K562 (cell line): Measurements from ENCODE around the gene IQCN.

ENCODE experiments used
- BRF1 ChIP-seq: IDR thresholded peaks from 3 replicates; pipeline ENCODE4 v1.6.1; 2011; ENCODE audit warnings: borderline replicate concordance, mild to moderate bottlenecking; ENCODE audit not compliant: insufficient read length; ENCODE audit errors: extremely low read depth
- EGR1 ChIP-seq: fragments of 450-650 bp; conservative IDR thresholded peaks from 2 replicates; pipeline ENCODE4 v1.6.1; 2017; ENCODE audit warnings: mild to moderate bottlenecking
- GATAD2A ChIP-seq: fragments of 450-650 bp; IDR thresholded peaks from 2 replicates; pipeline ENCODE4 v1.6.1; 2017
- RNF2 ChIP-seq: sonication (generic); IDR thresholded peaks from 2 replicates; pipeline ENCODE4 v1.6.1; 2016
- SMARCB1 ChIP-seq: IDR thresholded peaks from 2 replicates; pipeline ENCODE4 v1.6.1; 2011; ENCODE audit warnings: improper control_type of control experiment, low read depth; ENCODE audit not compliant: insufficient read length
- TOE1 ChIP-seq, 2 experiments: fragments of 450-650 bp in 1 of 2; sonication (generic) in 1 of 2; formaldehyde crosslinking in 1 of 2; IDR thresholded peaks; 2 replicates each; pipeline versions ENCODE4 v1.7.1 to v1.8.0; 2016 to 2022; ENCODE audit warnings: borderline replicate concordance in 2 of 2, mild to moderate bottlenecking in 2 of 2, antibody characterized with exemption in 1 of 2, inconsistent platforms in 1 of 2, low read depth in 1 of 2, missing genetic modification reagents in 1 of 2, moderate library complexity in 1 of 2
- YY1 ChIP-seq, 3 experiments: IDR thresholded peaks; 2 replicates each; pipeline ENCODE4 v1.6.1; 2011; ENCODE audit warnings: low read length in 2 of 3, mild to moderate bottlenecking in 2 of 3, moderate library complexity in 2 of 3, borderline replicate concordance in 1 of 3, control low read depth in 1 of 3, low read depth in 1 of 3; ENCODE audit not compliant: insufficient read depth in 3 of 3, insufficient replicate concordance in 2 of 3, control insufficient read depth in 1 of 3, insufficient read length in 1 of 3; ENCODE audit errors: extremely low read depth in 1 of 3
- ZNF143 ChIP-seq: sonication (generic); formaldehyde crosslinking; IDR thresholded peaks from 2 replicates; pipeline ENCODE4 v1.9.0; 2022; ENCODE audit warnings: mild to moderate bottlenecking, missing genetic modification reagents
- TF ChIP-seq, protein P1 (sequence below): sonication (generic); formaldehyde crosslinking; IDR thresholded peaks from 2 replicates; pipeline ENCODE4 v1.8.1; 2023; ENCODE audit warnings: mild to moderate bottlenecking, missing genetic modification reagents
- TF ChIP-seq, protein P2 (sequence below), 3 experiments: IDR thresholded peaks in 2 of 3; conservative IDR thresholded peaks in 1 of 3; 2 replicates each; pipeline ENCODE4 v1.5.1; 2011 to 2012; ENCODE audit warnings: low read length in 3 of 3, mild to moderate bottlenecking in 3 of 3, control low read depth in 2 of 3, improper control_type of control experiment in 1 of 3, inconsistent platforms in 1 of 3, low read depth in 1 of 3, mixed read lengths in 1 of 3, moderate library complexity in 1 of 3; ENCODE audit not compliant: insufficient read depth in 2 of 3
- TF ChIP-seq, protein P3 (sequence below): sonication (generic); formaldehyde crosslinking; IDR thresholded peaks from 2 replicates; pipeline ENCODE4 v1.5.0; 2020; ENCODE audit warnings: missing genetic modification reagents
- TF ChIP-seq, protein P4 (sequence below): sonication (generic); formaldehyde crosslinking; IDR thresholded peaks from 2 replicates; pipeline ENCODE4 v1.9.0; 2022; ENCODE audit warnings: mild to moderate bottlenecking, missing genetic modification reagents

DNA sequence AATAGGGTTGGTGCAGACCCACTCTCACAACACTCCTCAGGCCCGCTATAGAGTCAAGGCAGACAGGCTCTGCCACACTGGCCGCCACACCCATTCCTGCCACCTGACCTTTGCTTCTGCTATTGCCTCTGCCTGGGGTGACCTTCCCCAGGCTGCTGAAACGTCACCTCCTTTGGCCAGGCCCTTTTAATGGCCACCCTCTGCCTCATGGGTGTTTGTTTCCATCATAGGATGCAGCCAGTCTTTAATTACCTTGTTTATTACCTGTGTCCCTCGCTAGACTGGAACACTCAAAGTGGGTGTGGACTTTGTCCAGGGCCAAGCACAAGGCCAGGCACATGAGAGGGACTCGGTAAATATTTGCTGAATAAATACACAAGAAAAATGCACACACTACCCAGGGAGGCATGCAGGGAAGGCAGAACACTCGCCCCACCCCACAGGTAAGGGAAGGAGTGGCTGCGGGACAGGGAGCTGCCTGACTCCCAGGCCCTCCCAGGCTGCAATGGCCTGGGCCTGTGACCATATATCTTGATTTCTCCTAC, 45.4 kb upstream of the IQCN start:
- TF ChIP-seq, protein P1, sequence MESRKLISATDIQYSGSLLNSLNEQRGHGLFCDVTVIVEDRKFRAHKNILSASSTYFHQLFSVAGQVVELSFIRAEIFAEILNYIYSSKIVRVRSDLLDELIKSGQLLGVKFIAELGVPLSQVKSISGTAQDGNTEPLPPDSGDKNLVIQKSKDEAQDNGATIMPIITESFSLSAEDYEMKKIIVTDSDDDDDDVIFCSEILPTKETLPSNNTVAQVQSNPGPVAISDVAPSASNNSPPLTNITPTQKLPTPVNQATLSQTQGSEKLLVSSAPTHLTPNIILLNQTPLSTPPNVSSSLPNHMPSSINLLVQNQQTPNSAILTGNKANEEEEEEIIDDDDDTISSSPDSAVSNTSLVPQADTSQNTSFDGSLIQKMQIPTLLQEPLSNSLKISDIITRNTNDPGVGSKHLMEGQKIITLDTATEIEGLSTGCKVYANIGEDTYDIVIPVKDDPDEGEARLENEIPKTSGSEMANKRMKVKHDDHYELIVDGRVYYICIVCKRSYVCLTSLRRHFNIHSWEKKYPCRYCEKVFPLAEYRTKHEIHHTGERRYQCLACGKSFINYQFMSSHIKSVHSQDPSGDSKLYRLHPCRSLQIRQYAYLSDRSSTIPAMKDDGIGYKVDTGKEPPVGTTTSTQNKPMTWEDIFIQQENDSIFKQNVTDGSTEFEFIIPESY (CRISPR knock-in tag): peak; percentile 66; the same call in 1 of the 2 replicates
- TF ChIP-seq, protein P2, sequence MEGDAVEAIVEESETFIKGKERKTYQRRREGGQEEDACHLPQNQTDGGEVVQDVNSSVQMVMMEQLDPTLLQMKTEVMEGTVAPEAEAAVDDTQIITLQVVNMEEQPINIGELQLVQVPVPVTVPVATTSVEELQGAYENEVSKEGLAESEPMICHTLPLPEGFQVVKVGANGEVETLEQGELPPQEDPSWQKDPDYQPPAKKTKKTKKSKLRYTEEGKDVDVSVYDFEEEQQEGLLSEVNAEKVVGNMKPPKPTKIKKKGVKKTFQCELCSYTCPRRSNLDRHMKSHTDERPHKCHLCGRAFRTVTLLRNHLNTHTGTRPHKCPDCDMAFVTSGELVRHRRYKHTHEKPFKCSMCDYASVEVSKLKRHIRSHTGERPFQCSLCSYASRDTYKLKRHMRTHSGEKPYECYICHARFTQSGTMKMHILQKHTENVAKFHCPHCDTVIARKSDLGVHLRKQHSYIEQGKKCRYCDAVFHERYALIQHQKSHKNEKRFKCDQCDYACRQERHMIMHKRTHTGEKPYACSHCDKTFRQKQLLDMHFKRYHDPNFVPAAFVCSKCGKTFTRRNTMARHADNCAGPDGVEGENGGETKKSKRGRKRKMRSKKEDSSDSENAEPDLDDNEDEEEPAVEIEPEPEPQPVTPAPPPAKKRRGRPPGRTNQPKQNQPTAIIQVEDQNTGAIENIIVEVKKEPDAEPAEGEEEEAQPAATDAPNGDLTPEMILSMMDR (IDR thresholded peaks at IDR 0.05 in 2 of 3, conservative IDR thresholded peaks at IDR 0.05 in 1 of 3; ENCODE audit: insufficient read depth in 2 of 3, low read depth in 1 of 3, low read length in 3 of 3): no peak
- TF ChIP-seq YY1 (IDR thresholded peaks at IDR 0.05; ENCODE audit: borderline replicate concordance in 1 of 3, control insufficient read depth in 1 of 3, extremely low read depth in 1 of 3, insufficient read depth in 3 of 3, insufficient read length in 1 of 3, insufficient replicate concordance in 2 of 3, low read depth in 1 of 3, low read length in 2 of 3) (peak in 1 of 3 experiments; percentile 27), GATAD2A (no peak), SMARCB1 (no peak), TOE1 (IDR thresholded peaks at IDR 0.05; ENCODE audit: borderline replicate concordance) (no peak), TOE1 (CRISPR knock-in tag; IDR thresholded peaks at IDR 0.05; ENCODE audit: borderline replicate concordance, low read depth) (no peak), EGR1 (no peak), RNF2 (no peak), ZNF143 (CRISPR knock-in tag) (no peak), BRF1 (no peak)
- TF ChIP-seq, protein P3, sequence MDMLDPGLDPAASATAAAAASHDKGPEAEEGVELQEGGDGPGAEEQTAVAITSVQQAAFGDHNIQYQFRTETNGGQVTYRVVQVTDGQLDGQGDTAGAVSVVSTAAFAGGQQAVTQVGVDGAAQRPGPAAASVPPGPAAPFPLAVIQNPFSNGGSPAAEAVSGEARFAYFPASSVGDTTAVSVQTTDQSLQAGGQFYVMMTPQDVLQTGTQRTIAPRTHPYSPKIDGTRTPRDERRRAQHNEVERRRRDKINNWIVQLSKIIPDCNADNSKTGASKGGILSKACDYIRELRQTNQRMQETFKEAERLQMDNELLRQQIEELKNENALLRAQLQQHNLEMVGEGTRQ: no peak
- TF ChIP-seq, protein P4, sequence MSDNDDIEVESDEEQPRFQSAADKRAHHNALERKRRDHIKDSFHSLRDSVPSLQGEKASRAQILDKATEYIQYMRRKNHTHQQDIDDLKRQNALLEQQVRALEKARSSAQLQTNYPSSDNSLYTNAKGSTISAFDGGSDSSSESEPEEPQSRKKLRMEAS: no peak
